ENCODE measurements around the gene ZNRF4.

DNA sequence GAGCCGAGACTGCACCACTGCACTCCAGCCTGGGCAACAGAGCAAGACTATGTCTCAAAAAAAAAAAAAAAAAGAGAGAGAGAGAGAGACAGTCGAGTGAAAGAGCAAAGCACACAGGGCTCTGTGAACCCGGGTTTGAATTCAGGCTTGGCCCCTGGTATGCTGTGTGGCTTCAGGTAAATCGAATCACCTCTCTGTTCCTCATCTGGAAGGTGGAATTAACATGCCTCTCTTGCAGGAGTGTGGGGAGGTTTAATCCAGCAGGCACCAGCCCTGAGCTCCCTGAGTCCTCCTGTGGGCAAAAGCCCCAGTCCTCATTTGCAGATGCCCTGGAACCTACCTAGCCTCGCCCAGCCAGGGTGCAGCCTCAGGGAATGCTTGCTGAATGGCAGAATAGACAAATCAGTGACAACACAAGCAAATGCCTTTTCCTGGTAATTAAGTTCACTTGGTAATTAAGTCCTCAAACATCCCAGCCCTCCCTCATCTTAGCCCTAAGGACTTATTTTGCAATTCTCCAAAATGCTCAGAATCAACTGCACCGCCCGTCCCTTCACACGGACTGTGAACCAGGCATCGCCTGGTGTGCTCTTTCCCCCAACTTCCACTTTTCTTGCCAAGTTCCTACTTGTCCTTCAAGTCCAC lies 4.6 kb upstream of the ZNRF4 start:
- TF ChIP-seq, protein P1, sequence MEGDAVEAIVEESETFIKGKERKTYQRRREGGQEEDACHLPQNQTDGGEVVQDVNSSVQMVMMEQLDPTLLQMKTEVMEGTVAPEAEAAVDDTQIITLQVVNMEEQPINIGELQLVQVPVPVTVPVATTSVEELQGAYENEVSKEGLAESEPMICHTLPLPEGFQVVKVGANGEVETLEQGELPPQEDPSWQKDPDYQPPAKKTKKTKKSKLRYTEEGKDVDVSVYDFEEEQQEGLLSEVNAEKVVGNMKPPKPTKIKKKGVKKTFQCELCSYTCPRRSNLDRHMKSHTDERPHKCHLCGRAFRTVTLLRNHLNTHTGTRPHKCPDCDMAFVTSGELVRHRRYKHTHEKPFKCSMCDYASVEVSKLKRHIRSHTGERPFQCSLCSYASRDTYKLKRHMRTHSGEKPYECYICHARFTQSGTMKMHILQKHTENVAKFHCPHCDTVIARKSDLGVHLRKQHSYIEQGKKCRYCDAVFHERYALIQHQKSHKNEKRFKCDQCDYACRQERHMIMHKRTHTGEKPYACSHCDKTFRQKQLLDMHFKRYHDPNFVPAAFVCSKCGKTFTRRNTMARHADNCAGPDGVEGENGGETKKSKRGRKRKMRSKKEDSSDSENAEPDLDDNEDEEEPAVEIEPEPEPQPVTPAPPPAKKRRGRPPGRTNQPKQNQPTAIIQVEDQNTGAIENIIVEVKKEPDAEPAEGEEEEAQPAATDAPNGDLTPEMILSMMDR (conservative IDR thresholded peaks at IDR 0.05; ENCODE audit: low read length), result no peak
- no peak for TF ChIP-seq EZH2phosphoT487 (IDR thresholded peaks at IDR 0.05; ENCODE audit: borderline replicate concordance)
